ENCODE results near the gene PLSCR5.
A peak's percentile ranks its signal among the peaks of the same experiment; 100 is the strongest.

PLSCR5 gene

DNA sequence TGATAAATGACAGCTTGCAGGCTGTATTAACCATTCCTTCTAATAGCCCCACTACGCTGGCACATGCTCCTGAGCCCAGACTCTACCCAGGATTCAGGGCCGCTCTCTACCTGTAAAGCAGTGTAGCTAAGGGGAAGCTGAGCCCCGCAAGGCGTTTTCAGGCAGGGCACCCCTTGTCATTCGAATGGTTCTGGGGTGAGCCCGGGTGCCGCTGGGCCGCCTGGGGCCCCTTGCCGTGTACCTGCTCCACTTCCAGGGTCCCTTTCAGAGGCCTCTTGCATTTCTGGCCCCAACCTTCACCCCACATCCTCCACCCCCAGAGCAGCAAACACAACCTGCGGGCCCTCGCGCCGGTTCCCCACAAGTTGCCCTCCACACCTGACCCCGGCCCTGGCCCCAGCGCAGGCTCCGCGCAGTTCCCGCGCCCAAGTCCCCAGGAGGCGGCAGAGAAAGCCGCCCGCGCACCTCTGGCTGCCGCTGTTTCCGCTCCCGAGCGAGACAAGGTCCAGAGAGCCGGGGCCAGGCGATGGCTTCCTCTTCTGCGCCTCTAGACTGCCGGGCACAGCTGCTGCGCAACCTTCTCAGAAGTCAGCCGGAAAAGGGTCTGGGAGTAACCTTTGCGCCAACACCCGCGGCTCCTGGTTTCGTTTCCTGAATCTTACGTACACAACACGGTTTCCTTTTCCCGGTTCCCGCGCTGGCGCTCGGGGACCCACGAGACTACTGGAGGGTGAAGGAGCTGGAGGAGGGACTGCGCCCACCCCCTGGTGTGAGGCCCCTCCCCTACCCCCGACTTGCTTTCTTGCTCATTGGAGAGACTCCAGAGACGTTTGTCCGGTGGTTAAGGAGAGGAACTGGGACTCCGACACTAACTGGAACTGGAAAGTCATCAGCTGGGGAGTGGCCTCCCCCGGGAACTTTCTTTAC lies 60.9 kb downstream of the PLSCR5 start, which contains the start of gene PLSCR1:
Gene PLSCR1 (minus strand): TSS at position 606 of the 927 bp plus-strand sequence. CDS start 8,055 bp downstream, outside the sequence.
- peak; percentile 56 to 58 for DNase-seq (ENCODE audit: low read depth in 2 of 2)

DNA sequence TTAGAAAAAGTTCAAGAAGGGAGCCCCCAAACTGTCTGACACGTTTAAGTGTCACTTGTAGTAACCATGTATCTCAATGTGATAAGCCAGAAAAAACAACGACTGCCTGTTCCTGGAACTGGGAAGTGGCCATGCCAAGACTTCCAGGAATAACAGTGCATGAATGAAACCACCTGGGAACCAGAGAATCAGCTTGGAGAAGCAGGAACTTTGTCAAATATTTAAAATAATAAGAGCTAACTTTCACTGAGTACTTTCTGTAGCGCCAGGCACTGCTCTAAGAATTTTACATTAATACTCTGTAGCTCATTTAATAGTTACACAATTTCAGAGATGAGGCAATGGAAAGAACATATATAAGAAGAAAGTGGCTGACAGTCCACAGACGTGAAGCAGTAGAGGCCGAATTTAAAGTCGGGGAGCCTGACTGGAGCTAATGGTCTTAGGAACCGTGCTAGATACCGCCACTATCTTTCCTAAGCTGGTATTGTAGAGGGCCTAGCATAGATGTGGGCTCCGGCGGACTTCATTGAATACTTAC lies 61.6 kb downstream of the PLSCR5 start:
- DNase-seq (ENCODE audit: low read depth in 2 of 2): no peak

DNA sequence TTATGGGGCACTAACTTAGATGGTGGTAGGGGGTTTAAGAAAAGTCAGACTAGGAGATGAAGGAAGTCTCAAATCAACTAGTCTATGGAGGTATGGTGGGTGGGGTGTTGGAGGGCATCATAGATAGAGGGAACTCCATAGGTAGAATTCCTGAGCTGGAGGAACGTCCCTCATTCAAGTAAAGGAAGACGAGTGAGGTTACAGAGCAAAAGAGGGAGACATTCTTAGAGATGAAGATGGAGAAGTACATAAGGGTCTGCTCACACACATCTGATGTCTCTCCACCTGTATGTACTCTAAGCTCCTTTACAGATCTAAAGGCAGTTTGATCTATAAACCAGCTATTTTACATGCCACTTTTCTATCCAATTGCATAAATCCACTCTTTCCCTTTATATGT lies 62.2 kb downstream of the PLSCR5 start:
- no peak for DNase-seq (ENCODE audit: low read depth in 2 of 2)

DNA sequence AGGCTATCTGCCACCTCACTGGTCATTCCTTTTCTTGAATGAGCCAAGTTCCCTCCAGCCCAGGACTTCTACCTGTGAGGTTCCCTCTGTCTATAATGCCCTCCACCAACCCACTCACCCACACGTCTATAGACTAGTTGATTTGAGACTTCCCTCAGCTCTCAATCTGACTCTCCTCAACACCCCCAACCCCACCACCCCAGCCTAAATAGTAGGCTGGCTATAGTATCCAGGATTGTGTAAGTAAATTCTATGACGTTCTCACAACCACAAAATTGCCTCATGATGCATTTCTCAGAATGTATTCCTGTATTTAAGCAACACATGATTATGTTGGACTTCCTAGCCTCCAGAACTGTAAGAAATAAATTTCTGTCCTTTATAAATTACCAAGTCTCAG lies 63.0 kb downstream of the PLSCR5 start:
- no peak for DNase-seq (ENCODE audit: low read depth in 2 of 2)

DNA sequence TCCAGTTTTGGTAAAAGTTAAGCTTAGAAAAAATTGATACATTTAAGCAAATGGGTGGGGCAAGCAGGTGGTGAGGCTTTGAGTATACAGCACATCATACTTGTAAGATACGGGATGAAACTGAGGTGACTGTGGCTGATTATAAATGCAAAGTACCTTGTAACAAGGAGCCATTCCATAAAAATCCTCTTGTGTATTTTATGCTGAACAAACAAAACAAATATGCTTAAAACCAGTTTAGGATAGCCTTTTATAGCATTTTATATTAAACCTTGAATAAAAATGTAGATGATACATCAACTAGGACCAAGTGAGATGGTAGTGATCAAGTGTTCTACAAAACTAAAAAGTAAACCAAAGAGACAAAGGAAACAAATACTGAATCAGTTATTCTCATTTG lies 64.2 kb downstream of the PLSCR5 start:
- no peak for DNase-seq (ENCODE audit: low read depth in 2 of 2)

DNA sequence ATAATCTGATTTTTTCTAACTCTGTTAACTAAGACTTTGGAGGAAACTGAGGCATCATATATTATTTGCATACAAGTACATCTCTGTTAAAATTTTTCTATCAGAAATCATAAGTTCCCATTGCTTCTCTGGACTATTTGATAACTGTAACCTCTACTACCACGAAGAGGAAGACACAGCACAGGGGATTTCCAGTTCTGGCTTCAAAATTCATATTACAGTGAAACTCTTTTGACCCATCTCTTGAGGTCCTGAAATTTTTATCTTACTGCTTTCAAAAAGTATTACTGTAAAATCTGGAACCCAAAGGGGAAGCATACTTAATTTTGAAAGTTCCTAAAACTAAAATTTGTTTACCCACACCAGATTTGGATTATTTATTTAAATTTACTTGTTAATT lies 64.9 kb downstream of the PLSCR5 start:
- no peak for DNase-seq (ENCODE audit: low read depth in 2 of 2)

DNA sequence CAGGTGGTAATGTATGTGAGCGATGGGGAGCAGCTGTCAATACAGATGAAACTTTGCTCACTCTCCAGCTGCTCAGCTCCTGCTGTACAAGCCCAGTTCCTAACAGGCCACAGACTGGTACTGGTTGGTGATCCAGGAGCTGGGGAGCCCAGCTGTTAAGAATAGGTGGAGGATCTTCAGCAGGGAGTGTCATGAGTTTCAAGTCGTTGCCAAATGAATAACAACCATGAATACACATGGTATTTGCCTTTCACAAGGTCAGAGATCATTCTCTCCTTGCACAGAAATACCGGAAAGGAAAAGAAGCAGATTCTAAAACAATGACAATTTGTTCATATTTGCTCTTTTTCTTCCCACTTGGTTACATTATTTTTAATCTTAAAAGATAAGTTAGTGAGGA lies 65.8 kb downstream of the PLSCR5 start:
- DNase-seq (ENCODE audit: low read depth in 2 of 2): no peak

DNA sequence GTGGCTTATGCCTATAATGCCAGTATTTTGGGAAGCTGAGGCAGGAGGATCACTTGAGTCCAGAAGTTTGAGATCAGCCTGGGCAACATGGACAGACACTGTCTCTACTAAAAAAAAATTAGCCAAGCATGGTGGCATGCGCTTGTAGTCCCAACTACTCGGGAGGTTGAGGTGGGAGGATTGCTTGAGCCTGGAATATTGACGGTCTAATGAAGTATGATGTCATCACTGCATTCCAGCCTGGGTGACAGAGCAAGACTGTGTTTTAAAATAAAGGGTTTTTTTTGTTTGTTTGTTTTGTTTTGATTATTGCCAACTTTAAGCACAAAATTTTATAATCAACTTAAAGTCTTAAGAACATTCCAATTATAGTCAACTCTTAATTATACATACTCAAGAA lies 67.5 kb downstream of the PLSCR5 start:
- no peak for DNase-seq (ENCODE audit: low read depth in 2 of 2)

DNA sequence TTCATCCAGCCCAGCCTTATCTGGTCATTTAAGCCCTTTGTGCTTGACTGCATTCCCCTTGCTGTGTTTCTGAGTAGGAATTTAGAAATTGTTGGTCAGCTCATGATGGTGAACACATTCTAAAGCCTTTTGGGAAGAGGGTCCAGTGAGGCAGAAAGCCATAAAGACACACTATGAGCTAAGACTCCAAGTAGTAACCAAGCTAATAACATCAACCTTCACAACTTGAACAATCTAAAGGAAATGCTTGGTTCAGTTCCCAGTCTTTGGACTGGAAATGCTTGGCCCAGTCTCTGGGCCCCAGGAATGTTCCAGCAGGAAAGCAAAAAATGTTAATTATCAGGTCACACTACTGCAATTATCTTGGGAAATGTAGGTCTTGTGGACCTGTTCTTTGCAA lies 68.5 kb downstream of the PLSCR5 start:
- DNase-seq (ENCODE audit: low read depth in 2 of 2): no peak
